HG02884 (cell line): ENCODE measurements around the gene GABBR1.

Source experiments
- ATAC-seq: cut with Tn5 transposase; IDR thresholded peaks from one replicate; pipeline ENCODE4 v1.9.1; 2021; ENCODE audit warnings: mild to moderate bottlenecking, moderate library complexity; ENCODE audit not compliant: unreplicated experiment

The GABBR1 gene

GRCh38 chr6:29577544-29577943 lies 55.4 kb downstream of the GABBR1 start:
- ATAC-seq, result no peak

- no peak for ATAC-seq
These were observed 56.9 kb downstream of the GABBR1 start for GRCh38 chr6:29576056-29576455.

GRCh38 chr6:29567991-29568390 lies 65.0 kb downstream of the GABBR1 start:
- ATAC-seq, result no peak

GRCh38 chr6:29567541-29567940 lies 65.4 kb downstream of the GABBR1 start:
- no peak for ATAC-seq

GRCh38 chr6:29566856-29567255 lies 66.1 kb downstream of the GABBR1 start:
- no peak for ATAC-seq

- ATAC-seq, result no peak
These were observed 68.1 kb downstream of the GABBR1 start for GRCh38 chr6:29564875-29565274.

GRCh38 chr6:29563435-29563965 lies 69.5 kb downstream of the GABBR1 start:
- ATAC-seq, result no peak

GRCh38 chr6:29561606-29562181 lies 71.3 kb downstream of the GABBR1 start:
- ATAC-seq, result no peak

- no peak for ATAC-seq
These were observed 71.9 kb downstream of the GABBR1 start for GRCh38 chr6:29561091-29561490.

GRCh38 chr6:29559524-29560287 lies 73.3 kb downstream of the GABBR1 start, which contains the start of gene UBD:
UBD (minus strand) TSS chr6:29559732; CDS start chr6:29559701, 31 bp downstream.
- no peak for ATAC-seq

GRCh38 chr6:29558439-29559079 lies 74.4 kb downstream of the GABBR1 start:
- ATAC-seq, result no peak

- ATAC-seq, result no peak
These were observed 75.7 kb downstream of the GABBR1 start for GRCh38 chr6:29557320-29557719.

- no peak for ATAC-seq
These were observed 78.2 kb downstream of the GABBR1 start for GRCh38 chr6:29554764-29555163.

- ATAC-seq, result no peak
These were observed 79.5 kb downstream of the GABBR1 start for GRCh38 chr6:29553268-29554057.

- ATAC-seq, result peak; percentile 91
These were observed 80.4 kb downstream of the GABBR1 start for GRCh38 chr6:29552512-29553051.

- no peak for ATAC-seq
These were observed 85.4 kb downstream of the GABBR1 start for GRCh38 chr6:29547573-29547972.

- no peak for ATAC-seq
These were observed 95.1 kb downstream of the GABBR1 start for GRCh38 chr6:29537714-29538403.

GRCh38 chr6:29532320-29532951 lies 100.5 kb downstream of the GABBR1 start:
- no peak for ATAC-seq

- ATAC-seq, result no peak
These were observed 101.3 kb downstream of the GABBR1 start for GRCh38 chr6:29531668-29532067.
